HepG2 (cell line): ENCODE data around the gene GALNT9. TPM values are rescaled to one million over a fixed set of nuclear protein-coding genes. Genes with fewer than 3 reads are reported as not detected.
A peak's percentile ranks its signal among the peaks of the same experiment; 100 is the strongest.

ENCODE experiments used
- ATAC-seq: fragments of 200-7000 bp; cut with Tn5 transposase; 3 replicates; pipeline ENCODE4 v1.9.1; 2020; ENCODE audit warnings: mild to moderate bottlenecking, moderate library complexity
- BruUV-seq: library from RNA; stranded (reverse); fragments of 400-500 nt; replicated peaks from 2 replicates; lab custom pipeline; 2021; lab: Mats Ljungman, UMichigan
- CTCF ChIA-PET: fragments of 300-600 bp; formaldehyde crosslinking; extraction: SDS; loops from one replicate; lab custom pipeline; 2021; ENCODE audit warnings: low total read pairs, inconsistent platforms, low intra/inter-chr PET ratio; lab: Yijun Ruan, JAX
- POLR2A ChIA-PET: fragments of 350-600 bp; sonication (Branson Sonifier 250); formaldehyde crosslinking; loops from one replicate; lab custom pipeline; 2020; ENCODE audit warnings: antibody characterized with exemption, inconsistent platforms; lab: Yijun Ruan, JAX
- DNase-seq: peaks from one replicate; pipeline ENCODE4 v3.0.0-alpha.2; 2015; ENCODE audit warnings: low spot score
- FAIRE-seq: peaks from 3 replicates; lab custom pipeline; 2011; peaks lifted over from hg19 to GRCh38; lab: Jason Lieb, UNC
- H2AFZ ChIP-seq: one replicate; pipeline ENCODE4 v1.6.1; 2011; ENCODE audit warnings: low read length, inconsistent platforms
- H3K27ac ChIP-seq: fragments of 300-600 bp; 3 replicates; pipeline ENCODE4 v1.8.0; 2011; ENCODE audit warnings: mixed run types, mild to moderate bottlenecking, mixed read lengths, low read length, inconsistent platforms; ENCODE audit not compliant: insufficient read depth; ENCODE audit errors: extremely low read length
- H3K27me3 ChIP-seq, 2 experiments: fragments of 200-600 bp in 1 of 2; 2 replicates in 1 of 2; 3 replicates in 1 of 2; pipeline versions ENCODE4 v1.6.0 to v1.8.0; 2011; ENCODE audit warnings: low read length in 2 of 2, mild to moderate bottlenecking in 2 of 2, moderate library complexity in 2 of 2, inconsistent platforms in 1 of 2; ENCODE audit not compliant: insufficient read depth in 2 of 2, control insufficient read depth in 1 of 2
- H3K36me3 ChIP-seq, 2 experiments: fragments of 200-600 bp in 1 of 2; replicated peaks in 1 of 2; 2 replicates in 1 of 2; 3 replicates in 1 of 2; pipeline versions ENCODE4 v1.5.1 to v1.8.0; 2011; ENCODE audit warnings: low read length in 2 of 2, inconsistent platforms in 1 of 2; ENCODE audit not compliant: insufficient read depth in 2 of 2, control insufficient read depth in 1 of 2
- H3K4me1 ChIP-seq: 2 replicates; pipeline ENCODE4 v1.5.1; 2012; ENCODE audit warnings: low read length, inconsistent platforms; ENCODE audit not compliant: insufficient read depth
- H3K4me2 ChIP-seq: 2 replicates; pipeline ENCODE4 v1.6.0; 2011; ENCODE audit warnings: low read depth, low read length, inconsistent platforms
- H3K4me3 ChIP-seq, 3 experiments: fragments of 200-600 bp in 1 of 3; sonication (generic), shearing (Covaris generic) in 1 of 3; replicated peaks in 1 of 3; 2 replicates each; pipeline ENCODE4 v1.5.1; 2011 to 2016; ENCODE audit warnings: low read length in 3 of 3, inconsistent platforms in 2 of 3, low read depth in 2 of 3, mild to moderate bottlenecking in 2 of 3, control low read depth in 1 of 3, mixed read lengths in 1 of 3; ENCODE audit not compliant: insufficient read depth in 1 of 3
- H3K79me2 ChIP-seq: one replicate; pipeline ENCODE4 v1.6.1; 2011; ENCODE audit warnings: low read length, inconsistent platforms; ENCODE audit not compliant: insufficient read depth
- H3K9ac ChIP-seq: 2 replicates; pipeline ENCODE4 v1.6.0; 2011; ENCODE audit warnings: mild to moderate bottlenecking, low read depth, low read length, inconsistent platforms; ENCODE audit not compliant: insufficient read depth
- H3K9me3 ChIP-seq: 2 replicates; pipeline ENCODE4 v1.5.1; 2012; ENCODE audit warnings: mild to moderate bottlenecking, low read length
- H4K20me1 ChIP-seq: 2 replicates; pipeline ENCODE4 v1.6.0; 2011; ENCODE audit warnings: inconsistent platforms, mild to moderate bottlenecking, low read length, moderate library complexity; ENCODE audit not compliant: insufficient read depth
- ATF3 ChIP-seq: sonication (generic); formaldehyde crosslinking; IDR thresholded peaks from 2 replicates; pipeline ENCODE4 v1.4.0; 2020; ENCODE audit warnings: missing genetic modification reagents
- BHLHE40 ChIP-seq: IDR thresholded peaks from 2 replicates; pipeline ENCODE4 v1.6.1; 2011; ENCODE audit warnings: low read length, improper control_type of control experiment
- CEBPB ChIP-seq: IDR thresholded peaks from 2 replicates; pipeline ENCODE4 v1.6.1; 2011; ENCODE audit warnings: low read depth, low read length, improper control_type of control experiment, borderline replicate concordance
- CEBPG ChIP-seq: IDR thresholded peaks from 2 replicates; pipeline ENCODE4 v1.6.1; 2016
- EED ChIP-seq: sonication (generic); formaldehyde crosslinking; IDR thresholded peaks from 2 replicates; pipeline ENCODE4 v1.5.0; 2020; ENCODE audit warnings: mild to moderate bottlenecking, missing genetic modification reagents
- FOSL2 ChIP-seq: sonication (generic); formaldehyde crosslinking; IDR thresholded peaks from 2 replicates; pipeline ENCODE4 v1.4.0; 2020; ENCODE audit warnings: missing genetic modification reagents
- PATZ1 ChIP-seq: sonication (generic); formaldehyde crosslinking; IDR thresholded peaks from 2 replicates; pipeline ENCODE4 v1.4.0; 2020; ENCODE audit warnings: missing genetic modification reagents
- RARA ChIP-seq: IDR thresholded peaks from 2 replicates; pipeline ENCODE4 v1.6.1; 2016; ENCODE audit warnings: missing genetic modification reagents, missing compliant biosample characterization
- RBFOX2 ChIP-seq: fragments of 200-400 bp; formaldehyde crosslinking; IDR thresholded peaks from 2 replicates; pipeline ENCODE4 v1.6.1; 2017; ENCODE audit warnings: low read depth, mild to moderate bottlenecking, low read length
- SALL1 ChIP-seq: sonication (generic); formaldehyde crosslinking; IDR thresholded peaks from 2 replicates; pipeline ENCODE4 v1.8.0; 2022; ENCODE audit warnings: mild to moderate bottlenecking, missing genetic modification reagents
- SOX6 ChIP-seq, 2 experiments: fragments of 450-650 bp in 1 of 2; sonication (generic) in 1 of 2; formaldehyde crosslinking in 1 of 2; IDR thresholded peaks; 2 replicates each; pipeline versions ENCODE4 v1.4.0 to v1.6.1; 2017 to 2020; ENCODE audit warnings: antibody characterized with exemption in 1 of 2, mild to moderate bottlenecking in 1 of 2, missing genetic modification reagents in 1 of 2
- TBX3 ChIP-seq: fragments of 450-650 bp; IDR thresholded peaks from 2 replicates; pipeline ENCODE4 v1.6.1; 2017; ENCODE audit warnings: antibody characterized with exemption, mild to moderate bottlenecking, inconsistent platforms, borderline replicate concordance
- ZNF121 ChIP-seq: sonication (generic); formaldehyde crosslinking; IDR thresholded peaks from 2 replicates; pipeline ENCODE4 v1.5.0; 2020; ENCODE audit warnings: mild to moderate bottlenecking, missing genetic modification reagents
- ZNF768 ChIP-seq: sonication (generic); formaldehyde crosslinking; IDR thresholded peaks from 2 replicates; pipeline ENCODE4 v1.4.0; 2020; ENCODE audit warnings: missing genetic modification reagents
- WGBS: methylation state at CpG from one replicate; pipeline ENCODE4 v1.1.6; 2017; ENCODE audit warnings: low lambda C conversion rate; 5-methylcytosine and 5-hydroxymethylcytosine counted together
- in situ Hi-C: cut with HindIII; loops from 2 replicates; pipeline ENCODE4 v1.10.0; 2017; ENCODE audit warnings: low pct_unique_long_range_greater_than_20kb; ENCODE audit not compliant: extremely low pct_ligation_motif_present
- intact Hi-C: fragments of 100-400 bp; cut with micrococcal nuclease; formaldehyde crosslinking; loops from one replicate; pipeline ENCODE4 v1.10.0; 2022; ENCODE audit not compliant: unreplicated experiment
- polyA plus RNA-seq, 8 experiments: library from polyadenylated mRNA; depleted of rRNA in 3 of 8; stranded (reverse) in 7 of 8; unstranded in 1 of 8; fragments of >200 nt; fragmentation: Illumina TruSeq in 4 of 8; extraction: Trizol in 4 of 8; gene quantifications; 2 replicates each; pipeline versions ENCODE4 v1.2.1 to v1.2.3, GENCODE V29; 2011 to 2016; ENCODE audit warnings: low read depth in 4 of 8, missing spikeins in 1 of 8, mixed read lengths in 1 of 8; ENCODE audit not compliant: insufficient read depth in 1 of 8
- total RNA-seq, 5 experiments: library from RNA; depleted of rRNA; stranded (reverse); fragments of >200 nt; fragmentation: Illumina TruSeq; extraction: Trizol; gene quantifications; 2 replicates each; pipeline ENCODE4 v1.2.3, GENCODE V29; 2016; ENCODE audit warnings: low read depth in 1 of 5

The GALNT9 gene
- total and polyA plus RNA-seq, 2 of the 13 experiments (the other 11 are each of a cell fraction or from before 2014, with no cell fraction given): 0.04 TPM; not detected in 1

- POLR2A ChIA-PET: no interaction called here
- no peaks in the 10 kb centered on the region for H3K9me3 ChIP-seq
- in situ Hi-C loops (no loop called here), intact Hi-C loops (no loop called here)
- WGBS: 52% methylated on average over 29 of the region's 36 CpGs
- TF ChIP-seq EED (CRISPR knock-in tag) (no peak), ZNF768 (peak; percentile 73)
- H4K20me1 ChIP-seq: peaks cover 3% of the 10 kb centered on the region; the same call in 1 of the 2 replicates
- no peak overlapping the region for H3K4me2 ChIP-seq
- peaks cover 7 to 71% of the 10 kb centered on the region in 2 experiments for H3K27me3 ChIP-seq
- no peaks in the 10 kb centered on the region for H3K79me2 ChIP-seq
- no TSS peak for BruUV-seq
- H3K9ac ChIP-seq: no peak overlapping the region
- FAIRE-seq (no peak), ATAC-seq (no peak), DNase-seq (no peak)
- CTCF ChIA-PET: no interaction called here
- peaks cover 12% of the 10 kb centered on the region for H3K4me1 ChIP-seq
- H2AFZ ChIP-seq: no peak overlapping the region
- H3K36me3 ChIP-seq: no peaks in the 10 kb centered on the region
- H3K27ac ChIP-seq: no peak overlapping the region
- no peak overlapping the region for H3K4me3 ChIP-seq
Observed at GRCh38 chr12:132287391-132288238, 41.8 kb downstream of the GALNT9 start.

- no peak overlapping the region for H3K9ac ChIP-seq
- no peak overlapping the region for H3K4me3 ChIP-seq
- intact Hi-C loops (no loop called here), in situ Hi-C loops (no loop called here)
- H3K4me1 ChIP-seq: peaks cover 19% of the 10 kb centered on the region
- 83% methylated on average over 2 of the region's 23 CpGs for WGBS
- FAIRE-seq (no peak), DNase-seq (peak; percentile 39), ATAC-seq (no peak)
- ChIA-PET CTCF (no interaction called here), POLR2A (no interaction called here)
- H4K20me1 ChIP-seq: peaks cover 3% of the 10 kb centered on the region; the same call in 1 of the 2 replicates
- no peaks in the 10 kb centered on the region for H3K9me3 ChIP-seq
- H3K27ac ChIP-seq: no peak overlapping the region
- TF ChIP-seq SOX6 (IDR thresholded peaks at IDR 0.05) (no peak), SOX6 (CRISPR knock-in tag; IDR thresholded peaks at IDR 0.05) (no peak), TBX3 (0 out of 2 replicates have a peak, but pooled peaks have one; percentile 17), CEBPG (CRISPR knock-in tag) (peak; percentile 43), CEBPB (peak; percentile 80), FOSL2 (CRISPR knock-in tag) (peak; percentile 91), BHLHE40 (peak; percentile 55), PATZ1 (CRISPR knock-in tag) (peak; percentile 27; the same call in 1 of the 2 replicates), SALL1 (CRISPR knock-in tag) (no peak), RARA (CRISPR knock-in tag) (peak; percentile 23; the same call in 1 of the 2 replicates), ZNF121 (peak; percentile 48; the same call in 1 of the 2 replicates), ATF3 (CRISPR knock-in tag) (peak; percentile 31; the same call in 1 of the 2 replicates), RBFOX2 (no peak)
- no TSS peak for BruUV-seq
- no peaks in the 10 kb centered on the region for H3K79me2 ChIP-seq
- H3K27me3 ChIP-seq: peaks cover 7 to 71% of the 10 kb centered on the region in 2 experiments
- H3K36me3 ChIP-seq: no peaks in the 10 kb centered on the region
- no peak overlapping the region for H3K4me2 ChIP-seq
- H2AFZ ChIP-seq: no peak overlapping the region
Observed at GRCh38 chr12:132286912-132287311, 42.5 kb downstream of the GALNT9 start.
